Epithelial cell of proximal tubule (primary cell): ENCODE data around the gene PAQR6. TPM values are rescaled to one million over a fixed set of nuclear protein-coding genes. Genes with fewer than 3 reads are reported as not detected.

Experiments
- DNase-seq: peaks from one replicate; pipeline ENCODE4 v3.0.0-alpha.2; 2011; ENCODE audit warnings: low read depth
- H3K4me3 ChIP-seq: 2 replicates; pipeline ENCODE4 v1.5.1; 2011; ENCODE audit warnings: low read depth, mild to moderate bottlenecking, low read length
- total RNA-seq: library from RNA; depleted of rRNA; stranded (reverse); fragments of >200 nt; gene quantifications from 2 replicates; pipeline ENCODE4 v1.2.3, GENCODE V29; 2015
- TF ChIP-seq, protein P1 (sequence below): conservative IDR thresholded peaks from 2 replicates; pipeline ENCODE4 v1.5.1; 2012; ENCODE audit warnings: low read depth, mild to moderate bottlenecking, low read length

PAQR6 gene, protein sequence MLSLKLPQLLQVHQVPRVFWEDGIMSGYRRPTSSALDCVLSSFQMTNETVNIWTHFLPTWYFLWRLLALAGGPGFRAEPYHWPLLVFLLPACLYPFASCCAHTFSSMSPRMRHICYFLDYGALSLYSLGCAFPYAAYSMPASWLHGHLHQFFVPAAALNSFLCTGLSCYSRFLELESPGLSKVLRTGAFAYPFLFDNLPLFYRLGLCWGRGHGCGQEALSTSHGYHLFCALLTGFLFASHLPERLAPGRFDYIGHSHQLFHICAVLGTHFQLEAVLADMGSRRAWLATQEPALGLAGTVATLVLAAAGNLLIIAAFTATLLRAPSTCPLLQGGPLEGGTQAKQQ
- 1.4 and 1.5 TPM in 2 replicates for total RNA-seq

DNA sequence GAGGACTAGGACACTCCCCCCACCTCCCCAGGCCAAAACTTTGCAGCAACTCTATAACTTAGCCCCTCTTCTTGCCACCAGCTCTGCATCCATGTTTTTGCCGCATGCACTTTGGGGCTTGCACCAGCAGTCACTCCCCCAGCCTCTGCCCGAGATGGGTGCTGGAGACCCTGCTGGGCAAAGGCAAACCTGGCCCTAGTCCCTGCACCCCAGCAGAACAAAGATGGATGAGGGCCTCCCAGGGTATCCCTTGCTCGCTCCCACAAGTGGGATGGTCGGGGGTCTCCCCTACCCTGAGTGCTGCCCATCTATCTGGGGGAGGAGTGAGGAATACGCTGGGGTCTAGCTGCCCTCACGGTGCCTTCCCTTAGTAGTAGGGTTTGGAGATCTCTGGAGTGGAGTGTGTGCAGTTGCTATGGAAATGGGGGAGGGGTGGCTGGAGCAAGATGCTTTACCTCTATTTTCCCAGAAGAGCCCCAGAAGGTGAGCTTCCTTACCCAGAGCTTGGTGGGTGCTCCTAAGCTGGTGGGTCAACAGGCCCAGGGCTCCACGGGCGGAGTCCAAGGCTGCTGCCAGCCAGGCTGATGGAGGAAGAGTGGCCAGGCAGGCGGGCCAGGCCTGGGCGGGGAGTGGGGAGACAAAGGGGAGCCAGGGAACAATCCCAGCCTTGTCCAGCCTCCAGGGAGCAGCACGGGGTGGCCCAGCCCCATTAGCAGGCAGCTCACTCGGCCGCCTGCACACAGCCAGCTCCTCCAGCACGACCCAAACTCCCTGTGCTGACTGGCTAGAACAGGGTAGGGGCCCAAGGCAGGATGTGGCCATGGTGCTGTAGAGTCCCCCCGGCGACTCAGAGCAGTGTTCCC, at the start of gene PAQR6:
PAQR6 (minus strand) TSS at position 597 of the 863 bp plus-strand sequence. CDS start 1,325 bp downstream, outside the sequence.
- no peak for DNase-seq
- no peak within 1 kb of the TSS for H3K4me3 ChIP-seq
- TF ChIP-seq, protein P1, sequence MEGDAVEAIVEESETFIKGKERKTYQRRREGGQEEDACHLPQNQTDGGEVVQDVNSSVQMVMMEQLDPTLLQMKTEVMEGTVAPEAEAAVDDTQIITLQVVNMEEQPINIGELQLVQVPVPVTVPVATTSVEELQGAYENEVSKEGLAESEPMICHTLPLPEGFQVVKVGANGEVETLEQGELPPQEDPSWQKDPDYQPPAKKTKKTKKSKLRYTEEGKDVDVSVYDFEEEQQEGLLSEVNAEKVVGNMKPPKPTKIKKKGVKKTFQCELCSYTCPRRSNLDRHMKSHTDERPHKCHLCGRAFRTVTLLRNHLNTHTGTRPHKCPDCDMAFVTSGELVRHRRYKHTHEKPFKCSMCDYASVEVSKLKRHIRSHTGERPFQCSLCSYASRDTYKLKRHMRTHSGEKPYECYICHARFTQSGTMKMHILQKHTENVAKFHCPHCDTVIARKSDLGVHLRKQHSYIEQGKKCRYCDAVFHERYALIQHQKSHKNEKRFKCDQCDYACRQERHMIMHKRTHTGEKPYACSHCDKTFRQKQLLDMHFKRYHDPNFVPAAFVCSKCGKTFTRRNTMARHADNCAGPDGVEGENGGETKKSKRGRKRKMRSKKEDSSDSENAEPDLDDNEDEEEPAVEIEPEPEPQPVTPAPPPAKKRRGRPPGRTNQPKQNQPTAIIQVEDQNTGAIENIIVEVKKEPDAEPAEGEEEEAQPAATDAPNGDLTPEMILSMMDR = no peak

GRCh38 chr1:156295391-156295947, 47.6 kb upstream of the PAQR6 start, which contains the start of gene GLMP:
GLMP (minus strand) TSS chr1:156295679; CDS start chr1:156295645, 34 bp downstream.
- peak within 1 kb of the TSS; percentile 99 for H3K4me3 ChIP-seq
- DNase-seq = no peak
- TF ChIP-seq, protein P1 = no peak

DNA sequence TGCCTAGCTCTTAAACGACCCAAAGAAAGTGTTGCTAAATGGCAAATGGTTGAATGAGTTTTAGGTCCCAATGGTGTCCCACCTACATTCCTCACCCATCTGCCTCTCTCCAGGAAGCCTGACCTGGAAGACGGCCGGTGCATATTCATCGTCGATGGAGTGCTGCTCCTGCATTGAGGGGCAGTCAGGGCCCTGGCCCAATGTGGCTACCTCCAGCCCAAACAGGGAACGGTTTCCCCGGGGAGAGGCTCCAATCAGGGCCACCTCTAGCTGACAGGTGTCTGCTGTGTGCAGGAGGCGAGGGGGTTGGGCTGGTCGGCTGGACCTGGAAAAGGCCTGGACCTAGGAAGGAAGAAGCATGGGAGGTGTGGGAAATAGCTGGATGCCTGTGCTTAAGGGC, 46.0 kb upstream of the PAQR6 start:
- DNase-seq = no peak
- H3K4me3 ChIP-seq = no peak overlapping the region
- TF ChIP-seq, protein P1 = no peak

DNA sequence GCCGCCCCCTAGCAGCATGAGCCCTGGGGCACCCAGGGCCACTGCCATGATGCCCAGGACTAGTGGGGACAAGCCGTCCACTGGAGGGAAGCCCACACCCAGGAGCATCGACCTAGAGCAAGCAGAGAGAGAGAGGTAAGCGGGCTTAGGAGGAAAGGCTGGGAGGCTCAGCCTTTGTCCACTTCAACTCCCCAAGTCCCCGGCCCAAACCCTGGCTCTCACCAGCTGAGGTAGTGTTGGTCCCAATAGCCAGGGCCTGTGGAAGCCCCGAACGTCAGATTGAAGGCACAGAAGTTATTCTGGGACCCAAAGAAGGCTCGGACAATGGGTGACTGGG, 45.2 kb upstream of the PAQR6 start:
- TF ChIP-seq, protein P1 = no peak
- no peak overlapping the region for H3K4me3 ChIP-seq
- DNase-seq = no peak

DNA sequence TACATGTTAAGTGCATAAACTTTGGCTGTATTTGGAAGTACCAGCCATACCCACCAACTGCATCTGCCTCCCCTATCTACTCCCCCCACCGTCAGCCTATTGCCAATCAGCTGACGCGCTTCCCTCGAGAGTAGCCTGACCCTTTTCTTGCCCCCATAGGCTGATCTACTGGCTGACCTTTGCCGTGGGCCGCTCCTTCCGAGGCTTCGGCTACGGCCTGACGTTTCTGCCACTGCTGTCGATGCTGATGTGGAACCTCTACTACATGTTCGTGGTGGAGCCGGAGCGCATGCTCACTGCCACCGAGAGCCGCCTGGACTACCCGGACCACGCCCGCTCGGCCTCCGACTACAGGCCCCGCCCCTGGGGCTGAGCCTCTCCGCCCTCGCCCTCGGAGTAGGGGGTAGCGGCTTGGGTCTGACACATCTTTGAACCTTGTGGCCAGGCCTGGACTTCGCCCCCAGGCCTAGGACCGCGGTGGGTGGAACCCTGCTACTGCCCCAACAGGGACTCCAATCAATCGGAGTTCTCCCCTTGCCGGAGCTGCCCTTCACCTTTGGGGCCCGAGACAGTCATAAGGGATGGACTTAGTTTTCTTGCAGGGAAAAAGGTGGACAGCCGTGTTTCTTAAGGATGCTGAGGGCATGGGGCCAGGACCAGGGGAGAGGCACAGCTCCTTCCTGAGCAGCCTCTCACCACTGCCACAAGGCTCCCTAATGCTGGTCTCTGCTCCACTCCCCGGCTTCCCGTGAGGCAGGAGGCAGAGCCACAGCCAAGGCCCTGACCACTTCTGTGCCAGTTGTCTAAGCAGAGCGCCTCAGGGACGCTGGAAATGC, 43.6 kb upstream of the PAQR6 start:
- peak overlapping the region; percentile 57 for H3K4me3 ChIP-seq
- TF ChIP-seq, protein P1 = no peak

GRCh38 chr1:156289857-156290256, 42.0 kb upstream of the PAQR6 start:
- TF ChIP-seq, protein P1 = no peak
- no peak for DNase-seq
- H3K4me3 ChIP-seq = no peak overlapping the region

More for the DNA sequence above, 43.6 kb upstream of the PAQR6 start:
- no peak for DNase-seq
